Frontal cortex (tissue), 4 donors: ENCODE results near the gene MYOZ3. TPM values are rescaled to one million over a fixed set of nuclear protein-coding genes. Genes with fewer than 3 reads are reported as not detected.
A peak's percentile ranks its signal among the peaks of the same experiment; 100 is the strongest.

ENCODE experiments used
- DNase-seq, 2 donors: peaks; one replicate each; pipeline ENCODE4 v3.0.0; 2012; ENCODE audit warnings: low spot score in 2 of 2
- FAIRE-seq: peaks from 2 replicates; lab custom pipeline; 2012; peaks lifted over from hg19 to GRCh38; lab: Jason Lieb, UNC
- total RNA-seq: library from RNA; depleted of rRNA; stranded (reverse); fragments of >200 nt; gene quantifications from one replicate; pipeline ENCODE4 v1.2.3, GENCODE V29; 2014
- donor health status: control.
- donor health status: control.
- donor health status: control.

Gene MYOZ3, protein sequence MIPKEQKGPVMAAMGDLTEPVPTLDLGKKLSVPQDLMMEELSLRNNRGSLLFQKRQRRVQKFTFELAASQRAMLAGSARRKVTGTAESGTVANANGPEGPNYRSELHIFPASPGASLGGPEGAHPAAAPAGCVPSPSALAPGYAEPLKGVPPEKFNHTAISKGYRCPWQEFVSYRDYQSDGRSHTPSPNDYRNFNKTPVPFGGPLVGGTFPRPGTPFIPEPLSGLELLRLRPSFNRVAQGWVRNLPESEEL
- 3.7 TPM for total RNA-seq

DNA sequence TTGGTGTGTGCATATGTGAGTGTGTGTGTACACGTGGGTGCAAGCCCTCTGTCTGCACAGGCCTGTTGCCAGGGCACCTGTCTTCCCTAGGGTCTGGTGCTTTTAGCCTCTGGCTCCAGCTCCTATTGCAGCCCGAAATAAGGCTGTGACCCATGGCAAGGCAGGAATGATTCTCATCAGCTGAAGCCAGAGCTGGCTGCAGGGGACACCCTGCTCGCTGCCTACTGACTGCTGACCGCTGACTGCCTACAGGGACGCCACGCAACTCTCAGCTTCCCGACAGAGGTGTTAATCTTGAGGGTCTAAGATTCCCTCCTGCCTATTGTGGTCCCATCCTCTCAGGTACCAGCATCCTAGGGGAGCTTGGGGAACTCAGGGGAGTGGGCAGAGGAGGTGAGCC, at the start of gene MYOZ3:
TSS of gene MYOZ3 (plus strand) at position 166 of the 400 bp plus-strand sequence. CDS start 1,691 bp downstream, outside the sequence.
- no peak for DNase-seq
- FAIRE-seq, result no peak

DNA sequence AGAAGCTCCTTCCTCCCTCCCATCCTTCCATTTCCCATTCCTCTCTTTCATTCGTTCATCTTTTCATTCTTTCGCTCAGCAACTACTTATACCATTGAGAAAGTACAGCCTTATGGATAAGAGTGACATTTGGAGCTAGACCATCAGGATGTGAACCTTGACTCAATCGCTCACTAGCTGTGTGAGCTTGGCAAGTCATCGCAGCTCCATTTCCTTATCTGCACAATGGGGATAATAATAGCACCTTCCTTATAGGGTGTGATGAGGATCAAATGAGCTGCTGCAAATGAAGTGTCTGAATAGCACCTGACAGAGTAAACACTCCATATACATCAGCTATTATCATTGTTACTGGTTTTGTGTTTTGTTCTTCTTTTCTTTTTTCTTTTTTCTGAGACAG, 48.6 kb upstream of the MYOZ3 start:
- DNase-seq, result no peak
- FAIRE-seq, result no peak

DNA sequence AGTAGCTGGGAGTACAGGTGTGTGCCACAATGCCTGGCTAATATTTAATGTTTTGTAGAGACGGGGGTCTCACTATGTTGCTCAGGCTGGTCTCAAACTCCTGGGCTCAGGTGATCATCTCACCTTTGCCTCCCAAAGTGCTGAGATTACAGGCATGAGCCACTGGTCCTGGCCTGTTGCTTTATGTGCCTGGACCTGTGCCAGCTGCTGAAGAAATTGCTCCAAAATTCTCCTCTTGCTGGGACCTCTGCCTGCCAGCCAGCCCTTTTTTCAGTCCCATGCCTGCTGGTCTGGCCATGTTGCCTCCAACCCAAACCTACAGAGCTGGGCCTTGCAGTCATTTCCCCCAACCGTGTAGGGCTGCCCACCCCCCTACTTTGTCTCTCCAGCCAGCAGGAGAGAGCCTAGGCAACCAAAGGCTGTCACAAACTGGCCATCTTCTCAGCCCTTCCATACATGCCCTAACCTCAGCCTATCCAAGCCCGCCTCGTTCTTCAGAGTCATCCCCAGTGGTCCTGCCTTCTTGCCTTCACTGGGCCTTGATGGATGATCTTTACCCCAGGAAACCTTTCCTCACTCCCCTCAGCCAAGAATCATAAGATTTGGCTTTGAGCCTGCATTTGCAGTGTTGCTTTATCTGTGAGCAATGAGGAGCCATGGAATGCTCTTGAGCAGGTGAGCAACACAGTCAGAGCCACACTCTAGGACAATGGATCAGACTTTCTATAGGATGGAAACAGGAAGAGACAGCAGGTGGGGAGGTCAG, 48.0 kb upstream of the MYOZ3 start:
- FAIRE-seq, result no peak
- DNase-seq, result no peak

DNA sequence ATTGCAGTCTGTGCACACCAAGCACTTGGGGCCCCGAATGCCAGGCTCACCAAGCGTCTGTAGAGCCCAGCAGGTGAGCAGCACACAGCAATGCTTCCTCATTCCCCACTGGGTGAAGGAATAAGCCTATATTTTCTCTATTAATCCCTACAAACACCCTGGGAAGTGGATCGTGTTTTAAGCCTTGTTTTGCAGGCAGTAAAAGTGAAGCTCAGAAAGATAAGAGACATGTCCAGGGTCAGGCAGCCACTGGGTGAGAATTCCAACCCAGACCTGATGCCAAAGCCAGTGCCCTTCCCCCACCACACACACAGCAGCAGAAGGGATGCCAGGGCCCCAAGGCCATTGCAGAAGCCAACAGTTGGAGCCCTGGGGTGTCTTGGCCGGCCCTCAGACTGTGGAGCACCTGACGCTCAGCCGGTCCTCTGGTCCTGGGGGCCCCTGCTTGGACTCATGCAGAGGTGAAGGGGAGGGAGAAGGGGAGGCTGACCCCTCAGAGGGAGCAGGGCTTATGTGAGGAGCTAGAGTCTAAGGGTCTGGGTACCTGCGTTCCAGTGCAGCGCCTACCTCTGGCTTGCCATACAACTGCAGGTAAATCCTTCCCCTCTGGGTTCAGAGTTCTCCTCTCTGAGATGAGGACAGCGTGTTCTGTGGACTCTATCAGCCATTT, 46.9 kb upstream of the MYOZ3 start:
- DNase-seq (no peak), FAIRE-seq (no peak)

DNA sequence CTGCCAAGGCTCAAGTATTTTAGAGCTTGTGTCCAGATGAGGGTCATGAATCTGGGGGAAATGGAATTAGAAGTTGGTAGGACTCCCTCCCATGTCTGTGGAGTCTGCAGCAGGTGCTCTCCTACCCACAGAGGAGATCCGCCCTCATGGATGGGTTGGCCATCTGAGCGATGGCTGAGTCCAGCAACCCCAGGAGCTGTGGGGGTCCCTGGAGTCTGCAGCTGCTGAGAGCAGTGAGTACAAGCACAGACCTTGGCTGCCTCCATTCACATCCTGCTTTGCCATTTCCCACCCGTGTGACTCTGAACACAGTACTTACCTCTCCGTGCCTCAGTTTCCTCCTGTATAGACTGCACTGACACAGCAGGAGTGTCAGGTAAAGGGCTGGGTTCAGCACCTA, 46.4 kb upstream of the MYOZ3 start:
- no peak for DNase-seq

DNA sequence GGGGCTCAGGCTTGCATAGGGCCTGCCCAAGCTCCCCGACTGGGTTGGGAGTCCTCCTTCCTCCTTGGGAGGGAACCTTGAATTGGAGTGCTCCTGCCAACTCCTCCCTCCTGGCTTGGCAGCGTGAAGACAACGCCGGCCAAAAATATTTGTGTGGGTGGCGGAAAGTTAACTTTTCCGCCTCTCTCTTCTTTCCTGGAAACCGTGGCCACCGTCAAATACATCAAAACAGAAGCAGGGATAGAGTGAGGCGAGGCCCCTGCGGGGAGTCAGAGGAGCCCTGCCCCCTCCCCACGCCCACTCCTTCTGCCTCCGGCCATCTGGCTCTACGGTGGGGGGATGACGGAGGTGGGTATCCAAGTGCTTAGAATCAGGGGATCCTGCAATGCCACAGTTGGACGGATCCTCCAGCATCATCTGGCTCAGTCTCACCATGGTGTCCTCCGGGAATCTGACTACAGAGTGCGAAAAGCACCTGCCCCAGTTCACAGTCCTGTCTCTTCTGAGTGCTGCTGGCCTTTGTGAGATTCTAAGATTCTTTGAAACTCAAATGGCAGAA, 45.8 kb upstream of the MYOZ3 start:
- no peak for DNase-seq
- FAIRE-seq, result no peak

More for the DNA sequence above, 46.4 kb upstream of the MYOZ3 start:
- no peak for FAIRE-seq

DNA sequence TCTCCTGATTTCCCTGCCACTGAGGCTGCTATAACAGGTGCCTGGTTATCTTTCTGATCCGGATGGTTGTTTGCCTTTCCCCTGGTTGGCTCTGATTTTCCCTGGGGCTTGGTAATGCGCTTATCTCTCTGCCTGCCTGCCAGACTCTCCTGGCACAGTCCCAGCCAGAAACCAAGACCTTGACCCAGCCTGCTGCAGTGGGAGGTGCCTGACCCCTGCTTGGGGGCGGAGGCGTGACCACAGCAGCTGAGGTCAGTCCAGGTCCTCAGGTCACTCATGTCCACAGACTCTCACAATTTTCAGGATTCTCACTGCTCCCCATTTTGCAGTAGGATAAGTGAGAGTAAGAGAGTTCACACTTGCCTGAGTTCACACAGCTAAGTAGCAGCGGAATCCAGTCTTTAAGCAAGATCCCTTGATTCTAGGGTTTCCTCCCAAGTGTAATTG, 45.0 kb upstream of the MYOZ3 start:
- DNase-seq, result no peak
- FAIRE-seq, result no peak

DNA sequence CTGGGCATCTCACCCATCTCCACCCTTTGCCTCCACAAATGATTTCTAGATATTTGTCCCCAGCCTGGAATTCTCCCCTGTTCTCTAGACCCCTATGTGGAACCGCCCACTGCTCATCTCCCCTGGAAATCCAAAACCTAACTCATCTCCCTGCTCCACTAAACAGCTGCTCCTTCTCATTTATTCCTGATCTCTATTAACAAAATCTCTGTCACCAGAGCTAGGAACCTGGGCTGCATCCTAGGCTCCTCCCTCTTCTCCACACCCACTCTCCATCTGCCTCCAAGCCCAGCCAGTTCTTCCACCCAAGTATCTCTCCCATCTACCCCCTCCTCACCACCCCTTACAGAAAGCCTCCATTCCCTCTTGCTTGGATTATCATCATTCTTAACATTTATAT, 44.5 kb upstream of the MYOZ3 start:
- no peak for FAIRE-seq
- DNase-seq, result no peak

DNA sequence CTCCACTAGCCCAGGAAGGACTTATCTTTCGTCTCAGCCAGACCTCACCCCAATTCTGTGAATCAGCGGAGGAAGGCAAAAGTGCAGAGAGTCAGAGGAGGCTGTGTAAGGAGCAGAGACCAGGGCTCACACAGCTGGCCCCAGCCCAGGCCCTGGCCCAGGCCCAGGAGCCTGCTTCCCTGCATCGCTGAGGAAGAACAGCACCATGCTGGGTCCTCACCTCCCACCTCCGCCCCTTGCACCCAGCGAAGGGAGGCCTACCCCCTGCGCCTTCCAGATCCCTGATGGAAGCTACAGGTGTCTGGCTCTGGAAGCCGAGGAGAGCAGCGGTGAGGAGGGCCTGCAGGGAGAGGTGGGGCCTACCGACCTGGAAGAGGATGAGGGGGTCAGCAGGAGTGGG, 42.9 kb upstream of the MYOZ3 start:
- DNase-seq (no peak), FAIRE-seq (no peak)

DNA sequence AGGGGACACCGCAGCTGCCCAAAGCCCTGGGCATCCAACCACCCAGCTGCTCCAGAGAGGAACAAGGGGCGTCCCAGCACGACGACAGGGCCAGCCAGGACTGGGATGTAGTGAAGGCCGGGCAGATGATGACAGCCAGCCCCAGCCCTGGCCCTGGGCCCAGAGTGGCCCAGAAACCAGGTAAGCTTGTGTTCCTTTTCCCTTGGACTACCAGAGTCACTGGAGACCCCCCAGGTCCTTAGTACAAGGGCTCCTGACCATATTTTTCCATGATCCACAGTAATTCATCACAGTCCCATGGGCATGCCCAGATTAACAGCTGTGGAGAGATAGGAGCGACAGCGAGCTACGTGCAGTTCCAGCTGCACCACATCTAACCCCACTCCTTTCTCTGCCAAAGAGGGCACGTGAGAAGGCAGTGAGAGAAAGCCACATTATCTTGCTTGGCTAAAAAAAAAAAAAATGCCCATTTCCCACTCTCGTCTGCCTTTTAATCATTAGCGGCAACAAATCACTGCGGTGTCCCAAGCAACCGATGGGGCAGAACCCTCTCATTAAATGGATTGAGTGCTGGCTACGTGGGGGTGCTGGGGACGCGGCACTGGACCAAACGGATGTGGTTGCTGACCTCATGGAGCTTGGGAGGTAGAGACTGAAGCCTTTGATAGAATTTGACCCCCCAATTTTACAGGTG, 42.3 kb upstream of the MYOZ3 start:
- FAIRE-seq (no peak), DNase-seq (no peak)

DNA sequence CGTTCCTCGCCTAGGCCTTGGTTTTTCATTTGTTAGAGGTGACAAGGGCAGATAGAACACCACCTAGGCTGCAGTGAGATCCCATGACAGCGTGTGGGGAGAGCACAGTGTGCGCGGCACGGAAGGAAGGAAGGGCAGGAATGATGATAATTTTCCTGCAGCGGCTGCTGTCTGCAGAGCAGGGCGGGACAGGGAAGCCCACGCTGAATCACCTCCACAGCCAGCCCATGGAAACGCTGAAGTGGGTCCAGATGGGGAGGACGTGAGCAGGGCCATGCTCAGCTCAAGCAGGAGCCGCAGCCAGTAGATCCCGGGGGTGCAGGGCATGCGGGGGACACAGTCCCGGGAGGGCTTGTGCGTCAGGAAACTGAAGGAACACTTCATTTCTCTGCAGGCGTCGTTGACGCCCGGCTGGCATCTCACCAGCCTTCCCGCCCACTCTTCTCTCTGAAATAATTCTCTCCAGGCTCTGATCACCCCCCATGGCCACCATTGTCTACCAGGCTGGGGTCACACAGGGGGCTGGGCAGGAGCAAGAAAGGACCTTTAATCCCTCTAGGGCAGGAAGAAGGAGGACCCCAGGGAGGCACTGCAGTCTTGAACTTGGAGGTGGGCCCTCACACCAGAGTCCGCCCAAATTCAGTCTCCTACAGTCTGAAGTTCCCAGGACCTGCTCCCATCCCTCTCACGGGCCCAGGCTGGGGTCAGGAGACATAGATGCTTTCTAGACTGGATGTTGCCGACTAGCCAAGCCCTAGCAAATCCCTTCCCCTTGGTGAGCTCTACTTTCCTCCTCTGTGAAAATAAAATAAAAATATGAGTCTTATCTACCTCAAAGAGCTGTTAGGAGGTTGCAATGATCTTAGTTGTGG, 41.5 kb upstream of the MYOZ3 start:
- no peak for FAIRE-seq

DNA sequence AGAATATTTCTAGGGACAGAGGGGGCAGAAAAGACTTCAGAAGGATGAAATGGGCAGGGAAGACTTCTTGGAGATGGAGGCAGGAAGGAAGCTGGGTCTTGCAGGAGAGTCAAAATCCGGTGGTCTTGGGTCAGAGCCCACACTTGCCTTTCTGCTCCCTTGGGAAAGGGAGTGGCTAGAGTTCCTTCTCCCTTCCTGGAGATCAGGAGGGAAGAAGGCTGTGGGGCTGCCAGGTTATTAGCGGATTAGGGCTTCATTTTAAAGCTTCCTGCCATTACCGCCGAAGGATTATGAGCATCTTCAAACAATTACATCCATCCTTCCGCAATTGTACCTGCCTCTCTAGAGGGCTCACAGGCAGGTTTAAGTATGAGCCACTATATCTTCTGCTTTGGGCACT, 39.8 kb upstream of the MYOZ3 start:
- FAIRE-seq (no peak), DNase-seq (no peak)

More for the DNA sequence above, 41.5 kb upstream of the MYOZ3 start:
- no peak for DNase-seq

DNA sequence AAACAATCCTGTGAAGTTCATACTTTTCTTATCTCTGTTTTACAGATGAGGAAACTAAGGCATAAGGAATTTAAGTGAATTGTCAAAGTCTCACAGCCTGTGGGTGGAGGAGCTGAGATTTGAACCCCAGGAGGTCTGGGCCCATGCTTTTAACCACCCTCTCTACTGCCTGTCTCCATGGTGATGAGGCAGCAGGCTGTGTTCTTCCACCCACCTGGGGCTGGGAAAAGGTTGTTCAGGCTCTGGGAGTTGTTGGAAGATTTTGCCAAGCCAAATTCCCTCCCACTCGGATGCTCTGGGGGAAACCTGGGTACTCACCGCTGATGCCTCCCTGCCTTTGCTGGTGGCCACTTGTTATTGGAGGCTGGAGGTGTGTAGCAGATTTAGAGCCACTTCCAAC, 38.9 kb upstream of the MYOZ3 start:
- no peak for DNase-seq
- no peak for FAIRE-seq

DNA sequence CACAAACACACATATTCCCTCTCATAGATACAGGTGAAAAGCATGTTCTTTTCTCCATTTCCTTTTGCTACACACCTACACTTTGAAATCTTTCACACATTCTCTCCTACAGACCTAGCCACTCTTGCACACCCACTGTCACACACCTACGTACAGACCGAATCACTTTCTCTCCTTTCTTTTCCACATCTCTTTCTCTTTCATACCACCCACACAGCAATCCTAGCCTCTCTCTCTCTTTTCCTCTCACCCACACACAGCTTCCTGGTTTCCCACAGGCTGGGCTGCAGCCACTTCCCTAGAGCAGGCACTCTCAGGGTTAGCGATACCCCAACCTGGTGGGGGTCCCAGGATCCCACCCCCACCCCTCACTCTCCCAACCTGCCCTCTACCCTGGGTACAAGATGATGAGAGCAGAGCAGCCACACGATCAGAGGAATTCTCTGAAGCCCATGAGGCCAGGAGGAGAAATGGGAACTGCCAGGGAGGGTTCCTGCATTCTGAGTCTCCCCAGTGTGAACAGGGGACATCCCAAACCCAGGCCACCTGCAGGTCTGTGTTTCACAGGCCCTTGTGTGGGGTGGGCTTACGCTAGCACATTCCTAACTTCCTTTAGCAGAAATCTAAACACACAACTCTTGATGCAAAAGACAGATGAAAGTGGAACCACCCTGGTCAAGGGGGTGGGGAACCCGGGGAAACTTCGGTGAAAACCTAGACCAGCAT, 37.7 kb upstream of the MYOZ3 start:
- FAIRE-seq (no peak), DNase-seq (no peak)

DNA sequence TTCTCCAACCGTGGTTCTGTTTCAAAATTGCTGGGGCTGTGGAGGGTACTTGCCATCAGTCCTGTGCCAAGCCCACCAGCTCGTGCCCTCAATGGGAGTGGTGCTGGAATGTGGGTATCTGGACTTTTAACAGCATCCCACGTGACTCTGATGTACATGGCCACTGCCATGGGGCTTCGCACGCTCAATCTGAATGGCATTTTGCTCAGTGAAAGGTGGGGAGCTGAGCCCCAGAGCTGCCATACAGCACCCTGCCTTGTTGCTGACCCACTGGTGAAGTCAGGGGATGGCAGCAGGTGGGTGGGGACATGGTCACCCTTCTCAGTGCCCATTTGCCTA, 37.2 kb upstream of the MYOZ3 start:
- DNase-seq, result no peak
- no peak for FAIRE-seq

DNA sequence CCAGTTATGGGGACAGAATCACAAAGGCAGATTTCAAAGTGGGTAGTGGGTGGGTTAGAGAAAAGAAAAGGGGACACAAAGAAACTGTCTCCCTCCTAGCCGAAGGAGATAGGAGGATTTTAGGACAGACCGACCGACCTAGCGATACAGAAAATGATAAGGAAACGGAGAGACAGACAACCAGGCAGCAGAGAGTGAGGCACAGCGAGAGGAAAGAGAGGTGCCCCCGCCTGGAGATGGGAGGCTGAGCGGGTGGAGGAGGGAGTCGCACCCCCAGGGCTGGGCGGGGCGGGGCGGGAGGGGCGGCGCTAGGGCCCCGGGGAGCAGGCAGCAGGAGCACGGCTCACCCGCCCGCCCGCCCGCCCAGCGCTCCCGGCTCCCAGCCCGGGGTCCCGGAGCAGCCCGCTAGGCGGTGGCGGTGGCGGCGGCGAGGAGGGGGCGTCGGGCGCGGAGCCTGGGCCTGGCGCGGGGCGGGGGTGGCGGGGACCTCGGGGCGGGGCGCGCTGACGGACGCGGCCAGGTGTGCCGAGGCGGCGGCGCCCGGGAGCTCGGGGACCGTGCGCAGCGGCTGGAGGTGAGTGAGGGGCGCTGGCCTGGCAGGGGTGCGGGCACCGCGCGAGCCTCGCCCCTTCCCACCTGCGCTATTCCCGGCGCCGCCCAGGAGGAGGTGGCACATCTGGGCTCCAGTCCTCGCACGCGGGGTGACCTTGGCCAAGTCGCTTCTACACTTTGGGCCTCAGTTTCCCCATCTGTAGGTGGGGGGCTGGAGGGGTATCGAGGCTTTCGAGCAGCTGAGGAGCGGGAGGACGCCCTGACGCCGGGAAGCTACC, 36.5 kb upstream of the MYOZ3 start:
- DNase-seq, result peak; percentile 59 to 75
- no peak for FAIRE-seq

DNA sequence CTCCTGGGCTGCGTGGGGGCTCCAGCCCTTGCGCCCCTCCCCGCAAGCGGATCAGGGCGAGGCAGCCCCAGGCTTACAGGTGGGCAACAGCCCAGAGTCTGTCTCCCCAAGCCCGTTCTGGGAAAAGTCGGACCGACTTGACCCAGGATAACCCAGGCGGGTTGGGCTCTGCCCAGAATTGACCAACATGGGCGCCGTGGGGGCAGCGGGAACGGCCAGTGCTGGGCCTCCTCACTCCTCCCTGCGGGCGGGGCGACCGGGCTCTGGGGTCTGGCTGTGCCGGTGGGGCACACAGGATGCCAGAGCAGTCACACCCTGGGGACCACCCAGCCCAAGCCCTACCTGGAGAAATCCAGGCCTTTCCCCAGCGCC, 35.9 kb upstream of the MYOZ3 start:
- no peak for FAIRE-seq
- no peak for DNase-seq
